ENCODE measurements around the gene MYL6B.

The MYL6B gene

GRCh38 chr12:56197921-56198635, 45.7 kb downstream of the MYL6B start:
- Histone ChIP-seq H3K27me3 (ENCODE audit: control insufficient read depth, low read length) (no peaks in the 10 kb centered on the region), H3K36me3 (ENCODE audit: control insufficient read depth, low read length) (no peaks in the 10 kb centered on the region; the same call in 1 of the 2 replicates), H3K27ac (ENCODE audit: low read depth, low read length) (no peak overlapping the region), H3K79me2 (ENCODE audit: control insufficient read depth, low read length) (no peaks in the 10 kb centered on the region), H3K4me3 (ENCODE audit: low read length) (no peak overlapping the region), H3K4me1 (ENCODE audit: control insufficient read depth, low read length) (peaks cover 10% of the 10 kb centered on the region), H3K4me2 (ENCODE audit: low read length) (no peak overlapping the region), H4K20me1 (ENCODE audit: control insufficient read depth, insufficient read depth, low read depth, low read length) (no peaks in the 10 kb centered on the region), H3K9me3 (ENCODE audit: control insufficient read depth, insufficient read depth, low read length) (no peaks in the 10 kb centered on the region), H3K9me2 (replicated peaks; ENCODE audit: control insufficient read depth, low read length) (no peaks in the 10 kb centered on the region), H3F3A (ENCODE audit: control insufficient read depth, insufficient read depth) (peaks cover 7% of the 10 kb centered on the region; the same call in 1 of the 2 replicates)
- TF ChIP-seq, protein P1, sequence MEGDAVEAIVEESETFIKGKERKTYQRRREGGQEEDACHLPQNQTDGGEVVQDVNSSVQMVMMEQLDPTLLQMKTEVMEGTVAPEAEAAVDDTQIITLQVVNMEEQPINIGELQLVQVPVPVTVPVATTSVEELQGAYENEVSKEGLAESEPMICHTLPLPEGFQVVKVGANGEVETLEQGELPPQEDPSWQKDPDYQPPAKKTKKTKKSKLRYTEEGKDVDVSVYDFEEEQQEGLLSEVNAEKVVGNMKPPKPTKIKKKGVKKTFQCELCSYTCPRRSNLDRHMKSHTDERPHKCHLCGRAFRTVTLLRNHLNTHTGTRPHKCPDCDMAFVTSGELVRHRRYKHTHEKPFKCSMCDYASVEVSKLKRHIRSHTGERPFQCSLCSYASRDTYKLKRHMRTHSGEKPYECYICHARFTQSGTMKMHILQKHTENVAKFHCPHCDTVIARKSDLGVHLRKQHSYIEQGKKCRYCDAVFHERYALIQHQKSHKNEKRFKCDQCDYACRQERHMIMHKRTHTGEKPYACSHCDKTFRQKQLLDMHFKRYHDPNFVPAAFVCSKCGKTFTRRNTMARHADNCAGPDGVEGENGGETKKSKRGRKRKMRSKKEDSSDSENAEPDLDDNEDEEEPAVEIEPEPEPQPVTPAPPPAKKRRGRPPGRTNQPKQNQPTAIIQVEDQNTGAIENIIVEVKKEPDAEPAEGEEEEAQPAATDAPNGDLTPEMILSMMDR (IDR thresholded peaks at IDR 0.05; ENCODE audit: low read depth, low read length, poor library complexity, severe bottlenecking) = no peak
- TF ChIP-seq EZH2phosphoT487 (IDR thresholded peaks at IDR 0.05; ENCODE audit: borderline replicate concordance, low read length) = no peak

GRCh38 chr12:56198836-56199235, 46.4 kb downstream of the MYL6B start:
- H3K27ac ChIP-seq (ENCODE audit: low read depth, low read length) = no peak overlapping the region
- no peaks in the 10 kb centered on the region for H3K9me3 ChIP-seq (ENCODE audit: control insufficient read depth, insufficient read depth, low read length)
- no peak for TF ChIP-seq EZH2phosphoT487 (IDR thresholded peaks at IDR 0.05; ENCODE audit: borderline replicate concordance, low read length)
- TF ChIP-seq, protein P1 (IDR thresholded peaks at IDR 0.05; ENCODE audit: low read depth, low read length, poor library complexity, severe bottlenecking) = no peak
- no peak overlapping the region for H3K4me2 ChIP-seq (ENCODE audit: low read length)
- H3K4me3 ChIP-seq (ENCODE audit: low read length) = no peak overlapping the region
- peaks cover 7% of the 10 kb centered on the region; the same call in 1 of the 2 replicates for H3F3A ChIP-seq (ENCODE audit: control insufficient read depth, insufficient read depth)
- no peaks in the 10 kb centered on the region for H3K36me3 ChIP-seq (ENCODE audit: control insufficient read depth, low read length)
- peaks cover 5% of the 10 kb centered on the region; the same call in 1 of the 2 replicates for H3K4me1 ChIP-seq (ENCODE audit: control insufficient read depth, low read length)
- H3K79me2 ChIP-seq (ENCODE audit: control insufficient read depth, low read length) = no peaks in the 10 kb centered on the region
- no peaks in the 10 kb centered on the region for H3K9me2 ChIP-seq (replicated peaks; ENCODE audit: control insufficient read depth, low read length)
- no peaks in the 10 kb centered on the region for H3K27me3 ChIP-seq (ENCODE audit: control insufficient read depth, low read length)
- no peaks in the 10 kb centered on the region for H4K20me1 ChIP-seq (ENCODE audit: control insufficient read depth, insufficient read depth, low read depth, low read length)

DNA sequence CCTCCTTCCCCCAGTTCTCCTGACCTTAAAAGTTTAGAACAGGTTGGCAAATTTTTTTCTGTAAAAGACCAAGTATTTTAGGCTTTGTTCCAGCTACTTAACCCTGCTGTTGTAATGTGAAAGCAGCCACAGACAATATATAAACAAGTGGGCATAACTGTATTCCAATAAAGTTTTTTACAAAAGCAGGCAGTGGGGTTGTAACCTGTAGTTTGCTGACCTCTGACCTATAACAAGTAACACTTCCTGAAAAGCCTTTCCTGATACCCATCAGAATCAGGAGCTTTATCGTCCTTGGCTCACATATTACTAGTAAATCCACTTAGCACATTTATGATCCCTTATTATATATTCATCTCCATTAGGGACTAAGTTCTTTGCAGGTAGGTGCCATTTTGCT, 50.0 kb downstream of the MYL6B start:
- H3F3A ChIP-seq (ENCODE audit: control insufficient read depth, insufficient read depth) = peaks cover 4% of the 10 kb centered on the region

More for the DNA sequence above, 50.0 kb downstream of the MYL6B start:
- no peak overlapping the region for H3K4me2 ChIP-seq (ENCODE audit: low read length)
- peaks cover 10% of the 10 kb centered on the region for H3K4me1 ChIP-seq (ENCODE audit: control insufficient read depth, low read length)
- H4K20me1 ChIP-seq (ENCODE audit: control insufficient read depth, insufficient read depth, low read depth, low read length) = no peaks in the 10 kb centered on the region
- no peaks in the 10 kb centered on the region for H3K9me3 ChIP-seq (ENCODE audit: control insufficient read depth, insufficient read depth, low read length)
- H3K79me2 ChIP-seq (ENCODE audit: control insufficient read depth, low read length) = no peaks in the 10 kb centered on the region
- no peaks in the 10 kb centered on the region for H3K9me2 ChIP-seq (replicated peaks; ENCODE audit: control insufficient read depth, low read length)
- H3K36me3 ChIP-seq (ENCODE audit: control insufficient read depth, low read length) = peaks cover 30% of the 10 kb centered on the region
- no peak overlapping the region for H3K27ac ChIP-seq (ENCODE audit: low read depth, low read length)
- no peak overlapping the region for H3K4me3 ChIP-seq (ENCODE audit: low read length)
- no peaks in the 10 kb centered on the region for H3K27me3 ChIP-seq (ENCODE audit: control insufficient read depth, low read length)
- TF ChIP-seq EZH2phosphoT487 (IDR thresholded peaks at IDR 0.05; ENCODE audit: borderline replicate concordance, low read length) = no peak
- TF ChIP-seq, protein P1 (IDR thresholded peaks at IDR 0.05; ENCODE audit: low read depth, low read length, poor library complexity, severe bottlenecking) = no peak

All from DOHH2 (cell line).